GM23338 (cell line): ENCODE results near the gene MARK2.

ENCODE experiments used
- CREB1 ChIP-seq: fragments of 250-450 bp; sonication (Bioruptor Pico); IDR thresholded peaks from 2 replicates; pipeline ENCODE4 v1.5.0; 2020; ENCODE audit warnings: low read depth, mild to moderate bottlenecking, moderate library complexity
- EZH2 ChIP-seq: fragments of 200-600 bp; sonication (generic); IDR thresholded peaks from one replicate; pipeline ENCODE4 v1.8.0; 2017; ENCODE audit warnings: antibody characterized with exemption, mild to moderate bottlenecking, low read depth; ENCODE audit not compliant: unreplicated experiment
- EZH2phosphoT487 ChIP-seq: fragments of 200-600 bp; sonication (generic); IDR thresholded peaks from one replicate; pipeline ENCODE4 v1.8.1; 2018; ENCODE audit warnings: antibody characterized with exemption; ENCODE audit not compliant: unreplicated experiment
- JUNB ChIP-seq: IDR thresholded peaks from one replicate; pipeline ENCODE4 v1.6.1; 2016; ENCODE audit warnings: antibody characterized with exemption; ENCODE audit not compliant: unreplicated experiment
- POLR2AphosphoS5 ChIP-seq: IDR thresholded peaks from 2 replicates; pipeline ENCODE4 v1.6.1; 2016; ENCODE audit warnings: antibody characterized with exemption, low read depth
- STAT1 ChIP-seq: IDR thresholded peaks from one replicate; pipeline ENCODE4 v1.6.1; 2016; ENCODE audit warnings: antibody characterized with exemption; ENCODE audit not compliant: unreplicated experiment
- ZNF114 ChIP-seq: fragments of 250-450 bp; sonication (Bioruptor Pico); IDR thresholded peaks from 2 replicates; pipeline ENCODE4 v1.5.0; 2020; ENCODE audit warnings: mild to moderate bottlenecking, moderate library complexity
- ZNF331 ChIP-seq: fragments of 250-450 bp; sonication (Bioruptor Pico); IDR thresholded peaks from 2 replicates; pipeline ENCODE4 v1.5.0; 2020; ENCODE audit warnings: low read depth, mild to moderate bottlenecking, moderate library complexity
- TF ChIP-seq, protein P1 (sequence below), 2 experiments: fragments of 200-600 bp in 1 of 2; sonication (generic) in 1 of 2; conservative IDR thresholded peaks; 2 replicates each; pipeline versions ENCODE4 v1.5.1 to v1.6.1; 2016 to 2017; ENCODE audit warnings: antibody characterized with exemption in 2 of 2, low read depth in 2 of 2, mild to moderate bottlenecking in 2 of 2, moderate library complexity in 1 of 2
- TF ChIP-seq, protein P2 (sequence below): IDR thresholded peaks from one replicate; pipeline ENCODE4 v1.6.1; 2018; ENCODE audit warnings: antibody characterized with exemption; ENCODE audit not compliant: unreplicated experiment
- TF ChIP-seq, protein P3 (sequence below): fragments of 250-450 bp; sonication (Bioruptor Pico); IDR thresholded peaks from 2 replicates; pipeline ENCODE4 v1.5.0; 2020; ENCODE audit warnings: mild to moderate bottlenecking, moderate library complexity
- TF ChIP-seq, protein P4 (sequence below): IDR thresholded peaks from 2 replicates; pipeline ENCODE4 v1.6.1; 2016; ENCODE audit warnings: antibody characterized with exemption

DNA sequence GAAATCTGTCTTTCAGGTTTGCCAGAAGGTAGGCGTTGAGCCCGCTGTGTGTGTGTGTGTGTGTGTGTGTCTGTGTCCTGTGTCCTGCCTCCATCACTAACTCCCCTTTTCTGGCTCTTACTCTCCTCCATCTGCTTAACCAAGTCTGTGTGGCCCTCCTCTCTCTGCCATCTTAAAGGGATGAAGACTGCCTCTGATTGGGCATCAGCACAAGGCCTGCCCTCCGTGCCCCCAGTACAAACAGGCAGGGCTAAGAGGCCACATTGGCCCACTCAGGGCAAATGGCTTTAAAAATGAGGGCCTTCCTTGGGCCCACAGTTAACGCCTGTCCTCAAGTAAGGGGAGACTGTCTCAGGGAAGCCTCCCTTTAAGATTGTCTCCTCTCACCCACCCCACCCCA, 67.2 kb downstream of the MARK2 start:
- TF ChIP-seq EZH2 (no peak), EZH2phosphoT487 (no peak), POLR2AphosphoS5 (no peak), ZNF114 (CRISPR knock-in tag) (no peak), JUNB (no peak), CREB1 (CRISPR knock-in tag) (no peak), ZNF331 (CRISPR knock-in tag) (no peak), STAT1 (no peak)
- TF ChIP-seq, protein P1, sequence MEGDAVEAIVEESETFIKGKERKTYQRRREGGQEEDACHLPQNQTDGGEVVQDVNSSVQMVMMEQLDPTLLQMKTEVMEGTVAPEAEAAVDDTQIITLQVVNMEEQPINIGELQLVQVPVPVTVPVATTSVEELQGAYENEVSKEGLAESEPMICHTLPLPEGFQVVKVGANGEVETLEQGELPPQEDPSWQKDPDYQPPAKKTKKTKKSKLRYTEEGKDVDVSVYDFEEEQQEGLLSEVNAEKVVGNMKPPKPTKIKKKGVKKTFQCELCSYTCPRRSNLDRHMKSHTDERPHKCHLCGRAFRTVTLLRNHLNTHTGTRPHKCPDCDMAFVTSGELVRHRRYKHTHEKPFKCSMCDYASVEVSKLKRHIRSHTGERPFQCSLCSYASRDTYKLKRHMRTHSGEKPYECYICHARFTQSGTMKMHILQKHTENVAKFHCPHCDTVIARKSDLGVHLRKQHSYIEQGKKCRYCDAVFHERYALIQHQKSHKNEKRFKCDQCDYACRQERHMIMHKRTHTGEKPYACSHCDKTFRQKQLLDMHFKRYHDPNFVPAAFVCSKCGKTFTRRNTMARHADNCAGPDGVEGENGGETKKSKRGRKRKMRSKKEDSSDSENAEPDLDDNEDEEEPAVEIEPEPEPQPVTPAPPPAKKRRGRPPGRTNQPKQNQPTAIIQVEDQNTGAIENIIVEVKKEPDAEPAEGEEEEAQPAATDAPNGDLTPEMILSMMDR (conservative IDR thresholded peaks at IDR 0.05; ENCODE audit: low read depth in 2 of 2): no peak
- TF ChIP-seq, protein P2, sequence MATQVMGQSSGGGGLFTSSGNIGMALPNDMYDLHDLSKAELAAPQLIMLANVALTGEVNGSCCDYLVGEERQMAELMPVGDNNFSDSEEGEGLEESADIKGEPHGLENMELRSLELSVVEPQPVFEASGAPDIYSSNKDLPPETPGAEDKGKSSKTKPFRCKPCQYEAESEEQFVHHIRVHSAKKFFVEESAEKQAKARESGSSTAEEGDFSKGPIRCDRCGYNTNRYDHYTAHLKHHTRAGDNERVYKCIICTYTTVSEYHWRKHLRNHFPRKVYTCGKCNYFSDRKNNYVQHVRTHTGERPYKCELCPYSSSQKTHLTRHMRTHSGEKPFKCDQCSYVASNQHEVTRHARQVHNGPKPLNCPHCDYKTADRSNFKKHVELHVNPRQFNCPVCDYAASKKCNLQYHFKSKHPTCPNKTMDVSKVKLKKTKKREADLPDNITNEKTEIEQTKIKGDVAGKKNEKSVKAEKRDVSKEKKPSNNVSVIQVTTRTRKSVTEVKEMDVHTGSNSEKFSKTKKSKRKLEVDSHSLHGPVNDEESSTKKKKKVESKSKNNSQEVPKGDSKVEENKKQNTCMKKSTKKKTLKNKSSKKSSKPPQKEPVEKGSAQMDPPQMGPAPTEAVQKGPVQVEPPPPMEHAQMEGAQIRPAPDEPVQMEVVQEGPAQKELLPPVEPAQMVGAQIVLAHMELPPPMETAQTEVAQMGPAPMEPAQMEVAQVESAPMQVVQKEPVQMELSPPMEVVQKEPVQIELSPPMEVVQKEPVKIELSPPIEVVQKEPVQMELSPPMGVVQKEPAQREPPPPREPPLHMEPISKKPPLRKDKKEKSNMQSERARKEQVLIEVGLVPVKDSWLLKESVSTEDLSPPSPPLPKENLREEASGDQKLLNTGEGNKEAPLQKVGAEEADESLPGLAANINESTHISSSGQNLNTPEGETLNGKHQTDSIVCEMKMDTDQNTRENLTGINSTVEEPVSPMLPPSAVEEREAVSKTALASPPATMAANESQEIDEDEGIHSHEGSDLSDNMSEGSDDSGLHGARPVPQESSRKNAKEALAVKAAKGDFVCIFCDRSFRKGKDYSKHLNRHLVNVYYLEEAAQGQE: no peak
- TF ChIP-seq, protein P3, sequence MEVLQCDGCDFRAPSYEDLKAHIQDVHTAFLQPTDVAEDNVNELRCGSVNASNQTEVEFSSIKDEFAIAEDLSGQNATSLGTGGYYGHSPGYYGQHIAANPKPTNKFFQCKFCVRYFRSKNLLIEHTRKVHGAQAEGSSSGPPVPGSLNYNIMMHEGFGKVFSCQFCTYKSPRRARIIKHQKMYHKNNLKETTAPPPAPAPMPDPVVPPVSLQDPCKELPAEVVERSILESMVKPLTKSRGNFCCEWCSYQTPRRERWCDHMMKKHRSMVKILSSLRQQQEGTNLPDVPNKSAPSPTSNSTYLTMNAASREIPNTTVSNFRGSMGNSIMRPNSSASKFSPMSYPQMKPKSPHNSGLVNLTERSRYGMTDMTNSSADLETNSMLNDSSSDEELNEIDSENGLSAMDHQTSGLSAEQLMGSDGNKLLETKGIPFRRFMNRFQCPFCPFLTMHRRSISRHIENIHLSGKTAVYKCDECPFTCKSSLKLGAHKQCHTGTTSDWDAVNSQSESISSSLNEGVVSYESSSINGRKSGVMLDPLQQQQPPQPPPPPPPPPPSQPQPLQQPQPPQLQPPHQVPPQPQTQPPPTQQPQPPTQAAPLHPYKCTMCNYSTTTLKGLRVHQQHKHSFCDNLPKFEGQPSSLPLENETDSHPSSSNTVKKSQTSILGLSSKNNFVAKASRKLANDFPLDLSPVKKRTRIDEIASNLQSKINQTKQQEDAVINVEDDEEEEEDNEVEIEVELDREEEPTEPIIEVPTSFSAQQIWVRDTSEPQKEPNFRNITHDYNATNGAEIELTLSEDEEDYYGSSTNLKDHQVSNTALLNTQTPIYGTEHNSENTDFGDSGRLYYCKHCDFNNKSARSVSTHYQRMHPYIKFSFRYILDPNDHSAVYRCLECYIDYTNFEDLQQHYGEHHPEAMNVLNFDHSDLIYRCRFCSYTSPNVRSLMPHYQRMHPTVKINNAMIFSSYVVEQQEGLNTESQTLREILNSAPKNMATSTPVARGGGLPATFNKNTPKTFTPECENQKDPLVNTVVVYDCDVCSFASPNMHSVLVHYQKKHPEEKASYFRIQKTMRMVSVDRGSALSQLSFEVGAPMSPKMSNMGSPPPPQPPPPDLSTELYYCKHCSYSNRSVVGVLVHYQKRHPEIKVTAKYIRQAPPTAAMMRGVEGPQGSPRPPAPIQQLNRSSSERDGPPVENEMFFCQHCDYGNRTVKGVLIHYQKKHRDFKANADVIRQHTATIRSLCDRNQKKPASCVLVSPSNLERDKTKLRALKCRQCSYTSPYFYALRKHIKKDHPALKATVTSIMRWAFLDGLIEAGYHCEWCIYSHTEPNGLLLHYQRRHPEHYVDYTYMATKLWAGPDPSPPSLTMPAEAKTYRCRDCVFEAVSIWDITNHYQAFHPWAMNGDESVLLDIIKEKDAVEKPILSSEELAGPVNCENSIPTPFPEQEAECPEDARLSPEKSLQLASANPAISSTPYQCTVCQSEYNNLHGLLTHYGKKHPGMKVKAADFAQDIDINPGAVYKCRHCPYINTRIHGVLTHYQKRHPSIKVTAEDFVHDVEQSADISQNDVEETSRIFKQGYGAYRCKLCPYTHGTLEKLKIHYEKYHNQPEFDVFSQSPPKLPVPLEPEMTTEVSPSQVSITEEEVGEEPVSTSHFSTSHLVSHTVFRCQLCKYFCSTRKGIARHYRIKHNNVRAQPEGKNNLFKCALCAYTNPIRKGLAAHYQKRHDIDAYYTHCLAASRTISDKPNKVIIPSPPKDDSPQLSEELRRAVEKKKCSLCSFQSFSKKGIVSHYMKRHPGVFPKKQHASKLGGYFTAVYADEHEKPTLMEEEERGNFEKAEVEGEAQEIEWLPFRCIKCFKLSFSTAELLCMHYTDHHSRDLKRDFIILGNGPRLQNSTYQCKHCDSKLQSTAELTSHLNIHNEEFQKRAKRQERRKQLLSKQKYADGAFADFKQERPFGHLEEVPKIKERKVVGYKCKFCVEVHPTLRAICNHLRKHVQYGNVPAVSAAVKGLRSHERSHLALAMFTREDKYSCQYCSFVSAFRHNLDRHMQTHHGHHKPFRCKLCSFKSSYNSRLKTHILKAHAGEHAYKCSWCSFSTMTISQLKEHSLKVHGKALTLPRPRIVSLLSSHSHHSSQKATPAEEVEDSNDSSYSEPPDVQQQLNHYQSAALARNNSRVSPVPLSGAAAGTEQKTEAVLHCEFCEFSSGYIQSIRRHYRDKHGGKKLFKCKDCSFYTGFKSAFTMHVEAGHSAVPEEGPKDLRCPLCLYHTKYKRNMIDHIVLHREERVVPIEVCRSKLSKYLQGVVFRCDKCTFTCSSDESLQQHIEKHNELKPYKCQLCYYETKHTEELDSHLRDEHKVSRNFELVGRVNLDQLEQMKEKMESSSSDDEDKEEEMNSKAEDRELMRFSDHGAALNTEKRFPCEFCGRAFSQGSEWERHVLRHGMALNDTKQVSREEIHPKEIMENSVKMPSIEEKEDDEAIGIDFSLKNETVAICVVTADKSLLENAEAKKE (CRISPR knock-in tag): no peak
- TF ChIP-seq, protein P4, sequence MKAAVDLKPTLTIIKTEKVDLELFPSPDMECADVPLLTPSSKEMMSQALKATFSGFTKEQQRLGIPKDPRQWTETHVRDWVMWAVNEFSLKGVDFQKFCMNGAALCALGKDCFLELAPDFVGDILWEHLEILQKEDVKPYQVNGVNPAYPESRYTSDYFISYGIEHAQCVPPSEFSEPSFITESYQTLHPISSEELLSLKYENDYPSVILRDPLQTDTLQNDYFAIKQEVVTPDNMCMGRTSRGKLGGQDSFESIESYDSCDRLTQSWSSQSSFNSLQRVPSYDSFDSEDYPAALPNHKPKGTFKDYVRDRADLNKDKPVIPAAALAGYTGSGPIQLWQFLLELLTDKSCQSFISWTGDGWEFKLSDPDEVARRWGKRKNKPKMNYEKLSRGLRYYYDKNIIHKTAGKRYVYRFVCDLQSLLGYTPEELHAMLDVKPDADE: no peak
